GM23338 (cell line): ENCODE data around the gene IL6ST. TPM values are rescaled to one million over a fixed set of nuclear protein-coding genes. Genes with fewer than 3 reads are reported as not detected.

Experiments used
- ATAC-seq: fragments of 200-7000 bp; cut with Tn5 transposase; 3 replicates; pipeline ENCODE4 v1.9.1; 2020
- DNase-seq: peaks from one replicate; pipeline ENCODE4 v3.0.0-alpha.2; 2015; ENCODE audit warnings: low spot score
- H2AFZ ChIP-seq: fragments of 200-600 bp; sonication (generic); 2 replicates; pipeline ENCODE4 v1.8.0; 2016; ENCODE audit warnings: antibody characterized with exemption, mild to moderate bottlenecking, moderate library complexity
- H3F3A ChIP-seq: fragments of 200-600 bp; sonication (generic); replicated peaks from 2 replicates; pipeline ENCODE4 v1.8.0; 2017; ENCODE audit warnings: antibody characterized with exemption, mixed run types, low read depth
- H3K27ac ChIP-seq: fragments of 200-600 bp; sonication (generic); 2 replicates; pipeline ENCODE4 v1.6.1; 2016; ENCODE audit warnings: low read depth
- H3K27me3 ChIP-seq: fragments of 200-600 bp; sonication (generic); 2 replicates; pipeline ENCODE4 v1.8.0; 2016; ENCODE audit warnings: mild to moderate bottlenecking, mixed run types, moderate library complexity; ENCODE audit not compliant: insufficient read depth
- H3K36me3 ChIP-seq: fragments of 200-600 bp; sonication (generic); 2 replicates; pipeline ENCODE4 v1.8.0; 2016; ENCODE audit warnings: mild to moderate bottlenecking; ENCODE audit not compliant: insufficient read depth
- H3K4me1 ChIP-seq: fragments of 200-600 bp; sonication (generic); 2 replicates; pipeline ENCODE4 v1.8.0; 2016; ENCODE audit warnings: mild to moderate bottlenecking, moderate library complexity; ENCODE audit not compliant: insufficient read depth
- H3K4me2 ChIP-seq: fragments of 200-600 bp; sonication (generic); 2 replicates; pipeline ENCODE4 v1.7.1; 2017; ENCODE audit warnings: mixed run types
- H3K4me3 ChIP-seq: fragments of 200-600 bp; sonication (generic); 2 replicates; pipeline ENCODE4 v1.6.1; 2016; ENCODE audit warnings: mixed run types
- H3K79me2 ChIP-seq: fragments of 200-600 bp; sonication (generic); replicated peaks from 2 replicates; pipeline ENCODE4 v1.8.0; 2017; ENCODE audit warnings: mild to moderate bottlenecking; ENCODE audit not compliant: insufficient read depth
- H3K9me2 ChIP-seq: fragments of 200-600 bp; sonication (generic); 2 replicates; pipeline ENCODE4 v1.8.0; 2017; ENCODE audit not compliant: insufficient read depth
- H4K20me1 ChIP-seq: fragments of 200-600 bp; sonication (generic); replicated peaks from 2 replicates; pipeline ENCODE4 v1.8.0; 2017; ENCODE audit warnings: mild to moderate bottlenecking; ENCODE audit not compliant: insufficient read depth
- H3K27ac Mint-ChIP-seq: 2 replicates; pipeline ENCODE4 v1.8.0; 2020; ENCODE audit warnings: inconsistent platforms, mild to moderate bottlenecking, moderate library complexity, mixed read lengths
- H3K27me3 Mint-ChIP-seq: 3 replicates; pipeline ENCODE4 v1.8.0; 2022; ENCODE audit warnings: low read depth, mild to moderate bottlenecking, moderate library complexity, mixed read lengths, inconsistent platforms; ENCODE audit not compliant: insufficient read depth, poor library complexity
- H3K36me3 Mint-ChIP-seq: 3 replicates; pipeline ENCODE4 v1.8.0; 2021; ENCODE audit warnings: low read depth, mild to moderate bottlenecking, inconsistent platforms, moderate library complexity, mixed read lengths
- H3K4me1 Mint-ChIP-seq: 3 replicates; pipeline ENCODE4 v1.8.0; 2020; ENCODE audit warnings: mild to moderate bottlenecking, inconsistent platforms, mixed read lengths
- H3K4me3 Mint-ChIP-seq: 3 replicates; pipeline ENCODE4 v1.8.0; 2021; ENCODE audit warnings: moderate library complexity, mild to moderate bottlenecking, inconsistent platforms, mixed read lengths
- H3K9me3 Mint-ChIP-seq: 3 replicates; pipeline ENCODE4 v1.8.0; 2020; ENCODE audit warnings: moderate library complexity, mild to moderate bottlenecking, inconsistent platforms, mixed read lengths
- EZH2 ChIP-seq: fragments of 200-600 bp; sonication (generic); IDR thresholded peaks from one replicate; pipeline ENCODE4 v1.8.0; 2017; ENCODE audit warnings: antibody characterized with exemption, mild to moderate bottlenecking, low read depth; ENCODE audit not compliant: unreplicated experiment
- EZH2phosphoT487 ChIP-seq: fragments of 200-600 bp; sonication (generic); IDR thresholded peaks from one replicate; pipeline ENCODE4 v1.8.1; 2018; ENCODE audit warnings: antibody characterized with exemption; ENCODE audit not compliant: unreplicated experiment
- STAT1 ChIP-seq: IDR thresholded peaks from one replicate; pipeline ENCODE4 v1.6.1; 2016; ENCODE audit warnings: antibody characterized with exemption; ENCODE audit not compliant: unreplicated experiment
- ZNF114 ChIP-seq: fragments of 250-450 bp; sonication (Bioruptor Pico); IDR thresholded peaks from 2 replicates; pipeline ENCODE4 v1.5.0; 2020; ENCODE audit warnings: mild to moderate bottlenecking, moderate library complexity
- polyA plus RNA-seq: library from polyadenylated mRNA; unstranded; fragments of >200 nt; fragmentation: Nextera tagmentation; extraction: Ambion mirVana; gene quantifications from 2 replicates; pipeline ENCODE4 v1.2.1, GENCODE V29; 2016
- total RNA-seq: library from RNA; depleted of rRNA; stranded (reverse); fragments of >200 nt; shearing (Covaris generic); gene quantifications from 2 replicates; pipeline ENCODE4 v1.2.3, GENCODE V29; 2014
- TF ChIP-seq, protein P1 (sequence below): fragments of 250-450 bp; sonication (Bioruptor Pico); IDR thresholded peaks from 2 replicates; pipeline ENCODE4 v1.5.0; 2020; ENCODE audit warnings: mild to moderate bottlenecking, moderate library complexity

Gene IL6ST
- total and polyA plus RNA-seq, 2 experiments from 2014 or later: 6.7 to 9.8 TPM

DNA sequence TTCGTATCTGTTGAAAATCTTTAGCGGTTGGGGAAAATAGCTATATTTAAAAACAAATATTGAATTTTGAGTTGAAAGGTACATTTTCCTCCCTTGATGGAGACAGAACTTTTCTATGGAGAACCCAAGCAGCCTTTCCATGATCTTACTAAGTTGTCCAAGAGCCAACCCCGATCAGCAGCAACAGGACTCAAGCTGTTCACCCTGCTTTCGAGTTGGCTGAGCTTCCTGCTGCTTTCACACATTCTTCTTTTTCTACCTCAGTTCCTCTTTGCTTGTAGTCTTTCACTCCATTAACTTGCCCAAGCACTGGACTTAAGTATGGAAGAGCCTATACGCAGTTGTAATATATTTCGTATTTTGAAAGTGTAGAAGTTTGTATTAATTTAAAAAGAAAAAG is 59.4 kb downstream of the IL6ST start (continued):
- TF ChIP-seq, protein P1, sequence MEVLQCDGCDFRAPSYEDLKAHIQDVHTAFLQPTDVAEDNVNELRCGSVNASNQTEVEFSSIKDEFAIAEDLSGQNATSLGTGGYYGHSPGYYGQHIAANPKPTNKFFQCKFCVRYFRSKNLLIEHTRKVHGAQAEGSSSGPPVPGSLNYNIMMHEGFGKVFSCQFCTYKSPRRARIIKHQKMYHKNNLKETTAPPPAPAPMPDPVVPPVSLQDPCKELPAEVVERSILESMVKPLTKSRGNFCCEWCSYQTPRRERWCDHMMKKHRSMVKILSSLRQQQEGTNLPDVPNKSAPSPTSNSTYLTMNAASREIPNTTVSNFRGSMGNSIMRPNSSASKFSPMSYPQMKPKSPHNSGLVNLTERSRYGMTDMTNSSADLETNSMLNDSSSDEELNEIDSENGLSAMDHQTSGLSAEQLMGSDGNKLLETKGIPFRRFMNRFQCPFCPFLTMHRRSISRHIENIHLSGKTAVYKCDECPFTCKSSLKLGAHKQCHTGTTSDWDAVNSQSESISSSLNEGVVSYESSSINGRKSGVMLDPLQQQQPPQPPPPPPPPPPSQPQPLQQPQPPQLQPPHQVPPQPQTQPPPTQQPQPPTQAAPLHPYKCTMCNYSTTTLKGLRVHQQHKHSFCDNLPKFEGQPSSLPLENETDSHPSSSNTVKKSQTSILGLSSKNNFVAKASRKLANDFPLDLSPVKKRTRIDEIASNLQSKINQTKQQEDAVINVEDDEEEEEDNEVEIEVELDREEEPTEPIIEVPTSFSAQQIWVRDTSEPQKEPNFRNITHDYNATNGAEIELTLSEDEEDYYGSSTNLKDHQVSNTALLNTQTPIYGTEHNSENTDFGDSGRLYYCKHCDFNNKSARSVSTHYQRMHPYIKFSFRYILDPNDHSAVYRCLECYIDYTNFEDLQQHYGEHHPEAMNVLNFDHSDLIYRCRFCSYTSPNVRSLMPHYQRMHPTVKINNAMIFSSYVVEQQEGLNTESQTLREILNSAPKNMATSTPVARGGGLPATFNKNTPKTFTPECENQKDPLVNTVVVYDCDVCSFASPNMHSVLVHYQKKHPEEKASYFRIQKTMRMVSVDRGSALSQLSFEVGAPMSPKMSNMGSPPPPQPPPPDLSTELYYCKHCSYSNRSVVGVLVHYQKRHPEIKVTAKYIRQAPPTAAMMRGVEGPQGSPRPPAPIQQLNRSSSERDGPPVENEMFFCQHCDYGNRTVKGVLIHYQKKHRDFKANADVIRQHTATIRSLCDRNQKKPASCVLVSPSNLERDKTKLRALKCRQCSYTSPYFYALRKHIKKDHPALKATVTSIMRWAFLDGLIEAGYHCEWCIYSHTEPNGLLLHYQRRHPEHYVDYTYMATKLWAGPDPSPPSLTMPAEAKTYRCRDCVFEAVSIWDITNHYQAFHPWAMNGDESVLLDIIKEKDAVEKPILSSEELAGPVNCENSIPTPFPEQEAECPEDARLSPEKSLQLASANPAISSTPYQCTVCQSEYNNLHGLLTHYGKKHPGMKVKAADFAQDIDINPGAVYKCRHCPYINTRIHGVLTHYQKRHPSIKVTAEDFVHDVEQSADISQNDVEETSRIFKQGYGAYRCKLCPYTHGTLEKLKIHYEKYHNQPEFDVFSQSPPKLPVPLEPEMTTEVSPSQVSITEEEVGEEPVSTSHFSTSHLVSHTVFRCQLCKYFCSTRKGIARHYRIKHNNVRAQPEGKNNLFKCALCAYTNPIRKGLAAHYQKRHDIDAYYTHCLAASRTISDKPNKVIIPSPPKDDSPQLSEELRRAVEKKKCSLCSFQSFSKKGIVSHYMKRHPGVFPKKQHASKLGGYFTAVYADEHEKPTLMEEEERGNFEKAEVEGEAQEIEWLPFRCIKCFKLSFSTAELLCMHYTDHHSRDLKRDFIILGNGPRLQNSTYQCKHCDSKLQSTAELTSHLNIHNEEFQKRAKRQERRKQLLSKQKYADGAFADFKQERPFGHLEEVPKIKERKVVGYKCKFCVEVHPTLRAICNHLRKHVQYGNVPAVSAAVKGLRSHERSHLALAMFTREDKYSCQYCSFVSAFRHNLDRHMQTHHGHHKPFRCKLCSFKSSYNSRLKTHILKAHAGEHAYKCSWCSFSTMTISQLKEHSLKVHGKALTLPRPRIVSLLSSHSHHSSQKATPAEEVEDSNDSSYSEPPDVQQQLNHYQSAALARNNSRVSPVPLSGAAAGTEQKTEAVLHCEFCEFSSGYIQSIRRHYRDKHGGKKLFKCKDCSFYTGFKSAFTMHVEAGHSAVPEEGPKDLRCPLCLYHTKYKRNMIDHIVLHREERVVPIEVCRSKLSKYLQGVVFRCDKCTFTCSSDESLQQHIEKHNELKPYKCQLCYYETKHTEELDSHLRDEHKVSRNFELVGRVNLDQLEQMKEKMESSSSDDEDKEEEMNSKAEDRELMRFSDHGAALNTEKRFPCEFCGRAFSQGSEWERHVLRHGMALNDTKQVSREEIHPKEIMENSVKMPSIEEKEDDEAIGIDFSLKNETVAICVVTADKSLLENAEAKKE (CRISPR knock-in tag): no peak

DNA sequence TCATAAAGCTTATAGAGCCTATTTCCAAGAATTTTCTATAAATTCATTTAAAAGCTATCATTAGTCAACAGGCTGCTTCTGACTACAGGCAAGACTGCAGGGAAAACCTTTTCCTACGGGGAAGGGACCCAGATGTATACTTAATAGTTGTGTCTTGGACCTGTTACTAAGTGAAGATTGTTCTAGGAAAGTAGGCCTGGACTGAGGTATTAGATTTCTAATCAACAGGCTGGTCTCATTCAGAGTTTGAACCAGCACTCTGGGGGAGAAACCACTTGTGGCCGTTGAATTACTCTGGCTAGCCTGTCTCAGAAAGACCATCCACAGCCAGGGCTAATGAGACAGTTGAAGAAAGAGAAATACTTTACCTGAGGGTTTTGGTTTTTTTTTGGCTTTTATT is 60.0 kb downstream of the IL6ST start:
- Histone ChIP-seq H3K4me3 (no peak overlapping the region), H3K27ac (no peak overlapping the region), H3K27me3 (no peaks in the 10 kb centered on the region), H4K20me1 (no peaks in the 10 kb centered on the region), H3K36me3 (no peaks in the 10 kb centered on the region), H3K4me1 (no peaks in the 10 kb centered on the region), H3K4me2 (no peak overlapping the region), H3F3A (no peaks in the 10 kb centered on the region), H2AFZ (no peak overlapping the region), H3K79me2 (no peaks in the 10 kb centered on the region), H3K9me2 (no peaks in the 10 kb centered on the region)
- Mint-ChIP-seq H3K9me3 (no peaks in the 10 kb centered on the region; the same call in 2 of the 3 replicates), H3K4me1 (no peaks in the 10 kb centered on the region), H3K27me3 (peaks cover 3% of the 10 kb centered on the region), H3K27ac (no peak overlapping the region), H3K4me3 (no peak overlapping the region), H3K36me3 (no peaks in the 10 kb centered on the region)
- no peak for DNase-seq
- no peak for ATAC-seq
- no peak for TF ChIP-seq STAT1
- TF ChIP-seq EZH2phosphoT487: no peak
- TF ChIP-seq EZH2: no peak
- no peak for TF ChIP-seq ZNF114 (CRISPR knock-in tag)
